Inferior parietal cortex (tissue), 1 donor: ENCODE data around the gene MEF2D.

Experiments used
- DNase-seq: peaks from one replicate; pipeline ENCODE4 v3.0.0-alpha.2; 2016; ENCODE audit errors: extremely low spot score

The MEF2D gene

GRCh38 chr1:156524481-156524869 lies 23.9 kb upstream of the MEF2D start:
- no peak for DNase-seq

GRCh38 chr1:156523801-156524480 lies 23.4 kb upstream of the MEF2D start:
- DNase-seq = no peak

GRCh38 chr1:156522443-156522970 lies 21.9 kb upstream of the MEF2D start:
- no peak for DNase-seq

GRCh38 chr1:156517748-156518147 lies 17.2 kb upstream of the MEF2D start:
- DNase-seq = no peak

GRCh38 chr1:156516821-156517220 lies 16.2 kb upstream of the MEF2D start:
- no peak for DNase-seq

- no peak for DNase-seq
These were observed 15.4 kb upstream of the MEF2D start for GRCh38 chr1:156515956-156516355.

- no peak for DNase-seq
These were observed 12.6 kb upstream of the MEF2D start for GRCh38 chr1:156513185-156513584.

- DNase-seq = no peak
These were observed 11.1 kb upstream of the MEF2D start for GRCh38 chr1:156511644-156512043.

GRCh38 chr1:156510709-156511108 lies 10.1 kb upstream of the MEF2D start:
- DNase-seq = peak; percentile 69

GRCh38 chr1:156509424-156510034 lies 9.0 kb upstream of the MEF2D start:
- DNase-seq = no peak

GRCh38 chr1:156508955-156509234 lies 8.3 kb upstream of the MEF2D start:
- no peak for DNase-seq

GRCh38 chr1:156508205-156508954 lies 7.8 kb upstream of the MEF2D start:
- no peak for DNase-seq

GRCh38 chr1:156506450-156506849 lies 5.9 kb upstream of the MEF2D start:
- DNase-seq = no peak

- no peak for DNase-seq
These were observed 5.2 kb upstream of the MEF2D start for GRCh38 chr1:156505679-156506298.

- peak; percentile 95 for DNase-seq
These were observed 4.5 kb upstream of the MEF2D start for GRCh38 chr1:156504821-156505678.

GRCh38 chr1:156504438-156504813 lies 3.9 kb upstream of the MEF2D start:
- no peak for DNase-seq

- no peak for DNase-seq
These were observed 3.3 kb upstream of the MEF2D start for GRCh38 chr1:156503698-156504437.

- peak; percentile 70 for DNase-seq
These were observed 2.5 kb upstream of the MEF2D start for GRCh38 chr1:156502894-156503697.

GRCh38 chr1:156502391-156502893 lies 1.9 kb upstream of the MEF2D start:
- DNase-seq = no peak
